Right lobe of liver (tissue), 6 donors: ENCODE results near the gene SLC11A2. TPM values are rescaled to one million over a fixed set of nuclear protein-coding genes. Genes with fewer than 3 reads are reported as not detected.

Experiments used
- ATAC-seq, 4 donors: fragments of 200-7000 bp; cut with Tn5 transposase; one replicate each; pipeline ENCODE4 v1.9.1; 2020; ENCODE audit warnings: mild to moderate bottlenecking in 4 of 4, moderate library complexity in 4 of 4
- DNase-seq, 3 donors: peaks; one replicate each; pipeline ENCODE4 v3.0.0-alpha.2; 2020
- H3K27ac ChIP-seq, 3 donors: fragments of 200-600 bp; one replicate each; pipeline ENCODE4 v1.8.0; 2022
- H3K27me3 ChIP-seq, 2 donors: fragments of 200-600 bp; one replicate each; pipeline ENCODE4 v1.8.0; 2022
- H3K36me3 ChIP-seq, 4 donors: fragments of 200-600 bp; sonication (generic) in 1 of 4; one replicate each; pipeline versions ENCODE4 v1.5.1 to v1.8.0; 2017 to 2022; ENCODE audit warnings: control low read depth in 1 of 4
- H3K4me1 ChIP-seq, 4 donors: fragments of 200-600 bp; sonication (generic) in 1 of 4; one replicate each; pipeline versions ENCODE4 v1.5.1 to v1.8.0; 2017 to 2022; ENCODE audit warnings: control low read depth in 1 of 4
- H3K4me3 ChIP-seq, 3 donors: fragments of 200-600 bp; one replicate each; pipeline ENCODE4 v1.8.0; 2022
- H3K9me3 ChIP-seq, 4 donors: fragments of 200-600 bp; sonication (generic) in 1 of 4; one replicate each; pipeline versions ENCODE4 v1.5.1 to v1.8.0; 2017 to 2022; ENCODE audit warnings: control low read depth in 1 of 4
- POLR2A ChIP-seq: fragments of 450-650 bp; IDR thresholded peaks from one replicate; pipeline ENCODE4 v1.6.1; 2017; ENCODE audit warnings: antibody characterized with exemption, mild to moderate bottlenecking
- WGBS: methylation state at CpG from one replicate; pipeline ENCODE4 v1.1.6; 2018; ENCODE audit warnings: low coverage, low lambda C conversion rate; ENCODE audit not compliant: insufficient coverage; ENCODE audit errors: missing lambda C conversion rate; 5-methylcytosine and 5-hydroxymethylcytosine counted together
- intact Hi-C, 2 donors: fragments of 100-400 bp; cut with DNase I; formaldehyde crosslinking; loops; one replicate each; pipeline versions ENCODE4 v1.11.2 to v1.14.1; 2022
- total RNA-seq, 6 experiments: library from RNA; depleted of rRNA in 2 of 6; stranded (reverse); fragments of >200 nt in 2 of 6; fragmentation: NEBNext Ultra II Directional in 3 of 6; extraction: Animal tissue kit (Norgen Biotek cat#: 25700) in 3 of 6; gene quantifications; one replicate each; pipeline versions ENCODE4 v1.1.0 to v1.2.4, GENCODE V29; 2016 to 2023
- TF ChIP-seq, protein P1 (sequence below), 4 donors: fragments of 200-600 bp in 3 of 4; fragments of 450-650 bp in 1 of 4; IDR thresholded peaks; one replicate each; pipeline versions ENCODE4 v1.5.1 to v1.8.0; 2016 to 2022; ENCODE audit warnings: antibody characterized with exemption in 4 of 4, mild to moderate bottlenecking in 2 of 4
- donor health status: DM: no; HTN: yes; CAD: no.
- donor health status: DM: no; HTN: no; CAD: no.
- donor health status: DM: no; HTN: no; CAD: no.
- donor health status: DM: no; HTN: yes; CAD: no.
- donor health status: DM: no; HTN: yes; CAD: no.

Gene SLC11A2
- total RNA-seq, 6 experiments from 2014 or later: 27.8 to 51.6 (median 34.2) TPM

DNA sequence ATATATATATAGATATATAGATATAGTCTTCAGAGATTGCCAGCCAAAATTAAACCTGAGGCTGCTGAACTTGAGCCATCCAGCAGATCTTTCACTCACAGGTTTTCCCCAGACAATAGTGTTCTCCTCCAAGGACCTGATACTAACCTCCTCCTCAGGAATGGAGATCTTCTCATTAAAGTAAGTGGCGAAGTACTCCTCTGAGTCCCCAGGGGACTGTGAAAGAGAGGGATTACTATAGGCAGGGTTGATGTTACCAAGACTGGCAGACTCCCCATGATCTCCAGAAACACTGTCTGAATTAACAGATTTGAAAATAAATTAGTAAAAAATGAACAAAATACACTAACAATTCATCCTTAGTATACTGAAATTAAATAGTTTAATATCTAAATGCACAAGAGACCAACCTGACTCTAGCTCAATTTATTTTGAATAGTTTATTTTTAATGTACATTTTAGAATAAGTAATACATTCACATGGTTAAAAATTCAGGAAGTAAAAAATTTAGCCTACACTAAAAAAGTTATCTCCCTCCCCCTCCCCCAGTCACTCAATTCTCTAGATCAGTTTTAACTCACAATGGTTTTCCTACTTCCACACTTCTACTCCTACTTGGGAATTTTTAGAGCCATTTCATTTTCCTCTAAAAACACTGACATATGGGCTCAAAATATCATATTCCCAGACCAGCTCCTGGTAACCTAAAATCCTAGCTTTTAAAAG lies 17.7 kb downstream of the SLC11A2 start:
- no peak overlapping the region for H3K4me3 ChIP-seq
- peak overlapping the region in 1 of 3 donors; percentile 47 for H3K27ac ChIP-seq
- 86% methylated on average over 1 of the region's 1 CpG for WGBS
- DNase-seq (no peak), ATAC-seq (no peak)
- H3K27me3 ChIP-seq: no peaks in the 10 kb centered on the region
- intact Hi-C loops: no loop called here
- H3K4me1 ChIP-seq: no peaks in the 10 kb centered on the region
- TF ChIP-seq POLR2A: no peak
- TF ChIP-seq, protein P1, sequence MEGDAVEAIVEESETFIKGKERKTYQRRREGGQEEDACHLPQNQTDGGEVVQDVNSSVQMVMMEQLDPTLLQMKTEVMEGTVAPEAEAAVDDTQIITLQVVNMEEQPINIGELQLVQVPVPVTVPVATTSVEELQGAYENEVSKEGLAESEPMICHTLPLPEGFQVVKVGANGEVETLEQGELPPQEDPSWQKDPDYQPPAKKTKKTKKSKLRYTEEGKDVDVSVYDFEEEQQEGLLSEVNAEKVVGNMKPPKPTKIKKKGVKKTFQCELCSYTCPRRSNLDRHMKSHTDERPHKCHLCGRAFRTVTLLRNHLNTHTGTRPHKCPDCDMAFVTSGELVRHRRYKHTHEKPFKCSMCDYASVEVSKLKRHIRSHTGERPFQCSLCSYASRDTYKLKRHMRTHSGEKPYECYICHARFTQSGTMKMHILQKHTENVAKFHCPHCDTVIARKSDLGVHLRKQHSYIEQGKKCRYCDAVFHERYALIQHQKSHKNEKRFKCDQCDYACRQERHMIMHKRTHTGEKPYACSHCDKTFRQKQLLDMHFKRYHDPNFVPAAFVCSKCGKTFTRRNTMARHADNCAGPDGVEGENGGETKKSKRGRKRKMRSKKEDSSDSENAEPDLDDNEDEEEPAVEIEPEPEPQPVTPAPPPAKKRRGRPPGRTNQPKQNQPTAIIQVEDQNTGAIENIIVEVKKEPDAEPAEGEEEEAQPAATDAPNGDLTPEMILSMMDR (IDR thresholded peaks at IDR 0.05): no peak
- peaks cover 0 to 24% (median 6%) of the 10 kb centered on the region in 4 donors for H3K36me3 ChIP-seq
- no peaks in the 10 kb centered on the region for H3K9me3 ChIP-seq

GRCh38 chr12:51005671-51006070 lies 20.5 kb downstream of the SLC11A2 start:
- H3K27ac ChIP-seq: no peak overlapping the region
- H3K36me3 ChIP-seq: peaks cover 0 to 27% (median 9%) of the 10 kb centered on the region in 4 donors
- ATAC-seq (no peak), DNase-seq (no peak)
- no peak for TF ChIP-seq POLR2A
- TF ChIP-seq, protein P1 (IDR thresholded peaks at IDR 0.05): no peak
- intact Hi-C loops: no loop called here
- no peaks in the 10 kb centered on the region for H3K4me1 ChIP-seq
- no peaks in the 10 kb centered on the region for H3K27me3 ChIP-seq
- H3K4me3 ChIP-seq: no peak overlapping the region
- WGBS: 90% methylated on average over 3 of the region's 3 CpGs
- no peaks in the 10 kb centered on the region for H3K9me3 ChIP-seq

GRCh38 chr12:51005030-51005429 lies 21.2 kb downstream of the SLC11A2 start:
- Histone ChIP-seq H3K36me3 (peaks cover 0 to 32% (median 9%) of the 10 kb centered on the region in 4 donors), H3K4me3 (no peak overlapping the region), H3K9me3 (no peaks in the 10 kb centered on the region), H3K27ac (no peak overlapping the region), H3K27me3 (no peaks in the 10 kb centered on the region), H3K4me1 (no peaks in the 10 kb centered on the region)
- DNase-seq (no peak), ATAC-seq (no peak)
- WGBS: 93% methylated on average over 3 of the region's 3 CpGs
- TF ChIP-seq POLR2A: no peak
- TF ChIP-seq, protein P1 (IDR thresholded peaks at IDR 0.05): no peak
- intact Hi-C loops: no loop called here

DNA sequence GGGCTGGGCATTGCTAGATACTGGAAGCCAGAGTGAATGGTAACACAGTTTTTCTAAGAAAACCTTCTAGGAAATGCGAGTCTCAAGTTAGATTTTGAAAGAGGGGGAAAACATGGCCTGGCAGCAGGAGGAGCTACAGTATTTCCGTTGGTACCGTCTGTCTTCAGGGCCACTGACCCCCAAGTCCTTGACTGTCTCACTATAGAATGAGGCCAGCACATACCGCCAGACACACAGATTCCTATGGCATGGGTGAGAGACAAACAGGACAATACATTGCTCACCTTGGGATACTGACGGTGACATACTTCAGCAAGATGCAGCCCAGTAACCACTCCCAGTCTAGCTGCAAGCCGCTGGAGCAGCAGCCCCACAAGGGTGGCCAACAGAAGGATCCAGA lies 21.7 kb downstream of the SLC11A2 start:
- no peak for DNase-seq
- ATAC-seq: no peak
- no peaks in the 10 kb centered on the region for H3K9me3 ChIP-seq
- H3K27me3 ChIP-seq: no peaks in the 10 kb centered on the region
- TF ChIP-seq, protein P1 (IDR thresholded peaks at IDR 0.05): no peak
- TF ChIP-seq POLR2A: no peak
- 40% methylated on average over 4 of the region's 6 CpGs for WGBS
- H3K36me3 ChIP-seq: peaks cover 0 to 37% (median 9%) of the 10 kb centered on the region in 4 donors
- intact Hi-C loops: no loop called here
- no peaks in the 10 kb centered on the region for H3K4me1 ChIP-seq
- no peak overlapping the region for H3K27ac ChIP-seq
- no peak overlapping the region for H3K4me3 ChIP-seq
